T1000 (cell line): Measurements from ENCODE around the gene DPP6.
"Not testable (repeated sequence)": the region's sequence is repeated elsewhere in the genome, so short reads cannot be mapped to it uniquely, and the experiment has no call there.

Experiments
- DNase-seq: peaks from one replicate; lab custom pipeline; 2025; ENCODE audit warnings: mixed read lengths; lab: John Stamatoyannopoulos, UW

The DPP6 gene

GRCh38 chr7:154929006-154929726 lies 877.0 kb downstream of the DPP6 start:
- no peak for DNase-seq

DNA sequence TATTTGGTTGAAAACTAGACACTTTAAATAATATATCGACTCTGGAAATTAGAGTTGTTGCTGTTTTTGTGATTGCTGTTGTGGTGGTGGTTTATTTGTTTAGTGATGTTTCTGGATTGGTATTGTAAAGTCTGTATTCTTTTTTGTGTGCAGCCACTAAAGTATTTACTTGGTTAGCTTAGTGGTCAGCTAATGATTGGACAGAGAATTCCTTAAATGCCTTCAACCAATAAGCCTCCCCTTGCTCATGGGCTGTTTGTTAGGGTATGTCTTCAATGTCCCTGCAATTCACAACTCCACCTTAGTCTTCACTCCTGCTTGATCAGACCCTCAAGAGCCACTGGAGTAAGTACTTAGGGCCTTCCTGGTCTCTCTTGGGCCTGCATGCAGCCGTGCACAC lies 879.7 kb downstream of the DPP6 start:
- no peak for DNase-seq

- DNase-seq = not testable (repeated sequence)
Measured at GRCh38 chr7:154934353-154934952, 882.3 kb downstream of the DPP6 start.

DNA sequence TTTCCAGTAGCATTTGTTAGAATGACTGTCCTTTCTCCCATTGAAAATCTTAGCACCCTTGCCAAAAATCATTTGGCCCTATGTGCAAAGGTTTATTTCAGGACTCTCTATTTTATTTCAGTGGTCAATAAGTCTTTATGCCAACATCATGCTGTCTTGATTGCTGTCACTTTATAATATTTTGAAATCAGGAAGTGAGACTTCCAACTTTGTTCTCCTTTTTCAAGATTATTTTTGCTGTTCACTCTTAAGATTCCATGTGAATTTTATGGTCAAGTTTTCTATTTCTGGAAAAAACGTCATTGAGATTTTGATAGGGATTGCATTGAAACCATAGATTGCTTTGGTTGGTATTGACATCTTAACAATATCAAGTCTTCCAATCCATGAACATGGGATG lies 885.6 kb downstream of the DPP6 start:
- DNase-seq = no peak

GRCh38 chr7:154942691-154943090 lies 890.5 kb downstream of the DPP6 start:
- DNase-seq = no peak
